Activated T-helper 2 cell treated with anti-CD3 and anti-CD28 coated beads, Interferon-gamma antibody, Interleukin-2, Interleukin-4, amounts not matched to agents 10 μg/mL and 5 μg/mL and 100 μg/mL, durations not matched to agents 14 hours and 24 hours and 36 hours (primary cell): ENCODE measurements around the gene BSN. TPM values are rescaled to one million over a fixed set of nuclear protein-coding genes. Genes with fewer than 3 reads are reported as not detected.

Experiments
- DNase-seq: peaks from one replicate; pipeline ENCODE4 v3.0.0; 2021; ENCODE audit warnings: low spot score
- H3K27ac Mint-ChIP-seq: one replicate; pipeline ENCODE4 v1.8.0; 2021; ENCODE audit warnings: mixed read lengths
- H3K27me3 Mint-ChIP-seq: one replicate; pipeline ENCODE4 v1.8.0; 2021; ENCODE audit warnings: low read depth, mixed read lengths
- H3K36me3 Mint-ChIP-seq: one replicate; pipeline ENCODE4 v1.8.0; 2021; ENCODE audit warnings: low read depth, mixed read lengths
- H3K4me1 Mint-ChIP-seq: one replicate; pipeline ENCODE4 v1.8.0; 2021; ENCODE audit warnings: low read depth, mixed read lengths
- H3K4me3 Mint-ChIP-seq: one replicate; pipeline ENCODE4 v1.8.0; 2021; ENCODE audit warnings: low read depth, mild to moderate bottlenecking, moderate library complexity, mixed read lengths
- H3K9me3 Mint-ChIP-seq: one replicate; pipeline ENCODE4 v1.8.0; 2021; ENCODE audit warnings: mixed read lengths
- intact Hi-C: fragments of 100-400 bp; cut with micrococcal nuclease; formaldehyde crosslinking; loops from one replicate; pipeline ENCODE4 v1.15.1; 2023
- total RNA-seq: library from RNA; stranded (reverse); gene quantifications from 2 replicates; pipeline ENCODE4 v1.2.3, GENCODE V29; 2022

The BSN gene
- total RNA-seq, 1 donor from 2014 or later = 0.09 TPM

- Mint-ChIP-seq H3K27ac (no peak overlapping the region), H3K4me1 (no peaks in the 10 kb centered on the region), H3K36me3 (no peaks in the 10 kb centered on the region), H3K4me3 (no peak overlapping the region), H3K9me3 (no peaks in the 10 kb centered on the region), H3K27me3 (peaks cover 10% of the 10 kb centered on the region)
- no peak for DNase-seq
- intact Hi-C loops = no loop called here
These were observed 61.8 kb downstream of the BSN start for GRCh38 chr3:49616061-49616460.

- no peaks in the 10 kb centered on the region for H3K9me3 Mint-ChIP-seq
- no peaks in the 10 kb centered on the region for H3K4me1 Mint-ChIP-seq
- no peak for DNase-seq
- H3K4me3 Mint-ChIP-seq = no peak overlapping the region
- intact Hi-C loops = no loop called here
- H3K27me3 Mint-ChIP-seq = peaks cover 15% of the 10 kb centered on the region
- H3K27ac Mint-ChIP-seq = no peak overlapping the region
- H3K36me3 Mint-ChIP-seq = no peaks in the 10 kb centered on the region
These were observed 62.2 kb downstream of the BSN start for GRCh38 chr3:49616491-49616941.

- H3K27ac Mint-ChIP-seq = no peak overlapping the region
- no peak overlapping the region for H3K4me3 Mint-ChIP-seq
- intact Hi-C loops = no loop called here
- H3K4me1 Mint-ChIP-seq = no peaks in the 10 kb centered on the region
- no peak for DNase-seq
- H3K27me3 Mint-ChIP-seq = peaks cover 19% of the 10 kb centered on the region
- no peaks in the 10 kb centered on the region for H3K36me3 Mint-ChIP-seq
- H3K9me3 Mint-ChIP-seq = no peaks in the 10 kb centered on the region
These were observed 63.2 kb downstream of the BSN start for GRCh38 chr3:49617390-49618013.

- Mint-ChIP-seq H3K27ac (no peak overlapping the region), H3K27me3 (peaks cover 19% of the 10 kb centered on the region), H3K36me3 (no peaks in the 10 kb centered on the region), H3K9me3 (no peaks in the 10 kb centered on the region), H3K4me3 (no peak overlapping the region), H3K4me1 (no peaks in the 10 kb centered on the region)
- intact Hi-C loops = no loop called here
- no peak for DNase-seq
These were observed 64.1 kb downstream of the BSN start for GRCh38 chr3:49618412-49618811.

- Mint-ChIP-seq H3K27ac (no peak overlapping the region), H3K36me3 (no peaks in the 10 kb centered on the region), H3K4me3 (no peak overlapping the region), H3K27me3 (peaks cover 19% of the 10 kb centered on the region), H3K4me1 (no peaks in the 10 kb centered on the region), H3K9me3 (no peaks in the 10 kb centered on the region)
- intact Hi-C loops = no loop called here
- no peak for DNase-seq
These were observed 65.4 kb downstream of the BSN start for GRCh38 chr3:49619649-49620048.

GRCh38 chr3:49620728-49621127, 66.5 kb downstream of the BSN start:
- no peak overlapping the region for H3K4me3 Mint-ChIP-seq
- no peaks in the 10 kb centered on the region for H3K4me1 Mint-ChIP-seq
- no peak overlapping the region for H3K27ac Mint-ChIP-seq
- H3K36me3 Mint-ChIP-seq = no peaks in the 10 kb centered on the region
- no peaks in the 10 kb centered on the region for H3K9me3 Mint-ChIP-seq
- DNase-seq = no peak
- peaks cover 19% of the 10 kb centered on the region for H3K27me3 Mint-ChIP-seq
- intact Hi-C loops = no loop called here

- H3K4me3 Mint-ChIP-seq = no peak overlapping the region
- peaks cover 17% of the 10 kb centered on the region for H3K27me3 Mint-ChIP-seq
- no peak for DNase-seq
- peaks cover 11% of the 10 kb centered on the region for H3K4me1 Mint-ChIP-seq
- intact Hi-C loops = no loop called here
- no peaks in the 10 kb centered on the region for H3K9me3 Mint-ChIP-seq
- no peaks in the 10 kb centered on the region for H3K36me3 Mint-ChIP-seq
- no peak overlapping the region for H3K27ac Mint-ChIP-seq
These were observed 68.8 kb downstream of the BSN start for GRCh38 chr3:49623071-49623470.

GRCh38 chr3:49625071-49625470, 70.8 kb downstream of the BSN start:
- DNase-seq = no peak
- H3K4me1 Mint-ChIP-seq = peaks cover 11% of the 10 kb centered on the region
- H3K27me3 Mint-ChIP-seq = peaks cover 12% of the 10 kb centered on the region
- intact Hi-C loops = no loop called here
- H3K27ac Mint-ChIP-seq = no peak overlapping the region
- H3K36me3 Mint-ChIP-seq = no peaks in the 10 kb centered on the region
- H3K4me3 Mint-ChIP-seq = no peak overlapping the region
- no peaks in the 10 kb centered on the region for H3K9me3 Mint-ChIP-seq

- no peak for DNase-seq
- intact Hi-C loops = no loop called here
- H3K27me3 Mint-ChIP-seq = peaks cover 8% of the 10 kb centered on the region
- no peaks in the 10 kb centered on the region for H3K36me3 Mint-ChIP-seq
- no peak overlapping the region for H3K4me3 Mint-ChIP-seq
- H3K27ac Mint-ChIP-seq = no peak overlapping the region
- peaks cover 3% of the 10 kb centered on the region for H3K9me3 Mint-ChIP-seq
- peaks cover 11% of the 10 kb centered on the region for H3K4me1 Mint-ChIP-seq
These were observed 71.9 kb downstream of the BSN start for GRCh38 chr3:49626101-49626581.

GRCh38 chr3:49626796-49627195, 72.5 kb downstream of the BSN start:
- no peak overlapping the region for H3K27ac Mint-ChIP-seq
- intact Hi-C loops = no loop called here
- H3K36me3 Mint-ChIP-seq = no peaks in the 10 kb centered on the region
- peaks cover 11% of the 10 kb centered on the region for H3K4me1 Mint-ChIP-seq
- peaks cover 7% of the 10 kb centered on the region for H3K9me3 Mint-ChIP-seq
- peaks cover 3% of the 10 kb centered on the region for H3K27me3 Mint-ChIP-seq
- no peak overlapping the region for H3K4me3 Mint-ChIP-seq
- DNase-seq = no peak

GRCh38 chr3:49627634-49628033, 73.4 kb downstream of the BSN start:
- no peaks in the 10 kb centered on the region for H3K27me3 Mint-ChIP-seq

GRCh38 chr3:49628249-49628648, 74.0 kb downstream of the BSN start:
- no peaks in the 10 kb centered on the region for H3K27me3 Mint-ChIP-seq
- H3K27ac Mint-ChIP-seq = no peak overlapping the region
- H3K4me3 Mint-ChIP-seq = no peak overlapping the region
- H3K36me3 Mint-ChIP-seq = no peaks in the 10 kb centered on the region
- peaks cover 10% of the 10 kb centered on the region for H3K9me3 Mint-ChIP-seq
- DNase-seq = no peak
- intact Hi-C loops = no loop called here
- H3K4me1 Mint-ChIP-seq = peaks cover 11% of the 10 kb centered on the region

More at GRCh38 chr3:49627634-49628033, 73.4 kb downstream of the BSN start:
- H3K9me3 Mint-ChIP-seq = peaks cover 10% of the 10 kb centered on the region
- intact Hi-C loops = no loop called here
- DNase-seq = no peak
- H3K4me1 Mint-ChIP-seq = peaks cover 11% of the 10 kb centered on the region
- H3K4me3 Mint-ChIP-seq = no peak overlapping the region
- no peaks in the 10 kb centered on the region for H3K36me3 Mint-ChIP-seq
- no peak overlapping the region for H3K27ac Mint-ChIP-seq

- no peak for DNase-seq
- Mint-ChIP-seq H3K27me3 (no peaks in the 10 kb centered on the region), H3K4me3 (no peak overlapping the region), H3K27ac (no peak overlapping the region), H3K36me3 (no peaks in the 10 kb centered on the region), H3K4me1 (peaks cover 11% of the 10 kb centered on the region), H3K9me3 (peaks cover 10% of the 10 kb centered on the region)
- intact Hi-C loops = no loop called here
These were observed 75.2 kb downstream of the BSN start for GRCh38 chr3:49629451-49629850.

GRCh38 chr3:49629866-49630265, 75.6 kb downstream of the BSN start:
- DNase-seq = no peak
- no peaks in the 10 kb centered on the region for H3K27me3 Mint-ChIP-seq
- H3K4me3 Mint-ChIP-seq = no peak overlapping the region
- H3K9me3 Mint-ChIP-seq = peaks cover 10% of the 10 kb centered on the region
- peaks cover 11% of the 10 kb centered on the region for H3K4me1 Mint-ChIP-seq
- intact Hi-C loops = no loop called here
- H3K27ac Mint-ChIP-seq = no peak overlapping the region
- no peaks in the 10 kb centered on the region for H3K36me3 Mint-ChIP-seq
